Omental fat pad (tissue), 4 donors: ENCODE data around the gene BBX. TPM values are rescaled to one million over a fixed set of nuclear protein-coding genes. Genes with fewer than 3 reads are reported as not detected.

Experiments used
- ATAC-seq: fragments of 150-250 bp; one replicate; pipeline ENCODE4 v1.9.1; 2016; ENCODE audit warnings: mild to moderate bottlenecking, moderate library complexity; ENCODE audit not compliant: low FRiP score
- DNase-seq: peaks from one replicate; pipeline ENCODE4 v3.0.0-alpha.2; 2019; ENCODE audit warnings: low spot score
- total RNA-seq, 4 donors: library from RNA; depleted of rRNA; stranded (reverse); fragments of >200 nt; gene quantifications; one replicate each; pipeline ENCODE4 v1.1.0, GENCODE V29; 2016
- TF ChIP-seq, protein P1 (sequence below), 3 donors: fragments of 450-650 bp; IDR thresholded peaks; one replicate each; pipeline ENCODE4 v1.5.1; 2016 to 2017; ENCODE audit warnings: antibody characterized with exemption in 3 of 3, mild to moderate bottlenecking in 3 of 3, moderate library complexity in 2 of 3

The BBX gene
- total RNA-seq, 4 donors from 2014 or later: 32.8 to 70.5 (median 40.7) TPM

DNA sequence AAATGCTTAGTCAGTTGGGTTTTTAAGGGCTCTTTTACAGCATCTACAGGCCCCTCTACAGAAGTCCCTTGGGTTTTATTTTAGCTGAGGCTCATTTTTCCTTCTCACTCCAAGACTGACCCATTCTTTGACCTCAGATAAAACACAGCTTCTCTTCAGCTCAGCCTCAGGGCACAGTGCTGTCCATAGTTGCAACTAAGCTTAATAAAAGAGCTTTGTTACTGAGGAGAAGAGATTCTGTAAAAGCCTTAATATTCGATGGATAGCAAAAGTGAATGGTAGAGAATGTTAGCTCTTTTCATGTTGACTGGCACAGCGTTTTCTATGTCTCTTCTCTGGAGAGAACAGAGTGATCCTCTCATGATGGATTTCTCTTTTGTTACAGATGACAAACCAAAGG is 277.9 kb downstream of the BBX start:
- TF ChIP-seq, protein P1, sequence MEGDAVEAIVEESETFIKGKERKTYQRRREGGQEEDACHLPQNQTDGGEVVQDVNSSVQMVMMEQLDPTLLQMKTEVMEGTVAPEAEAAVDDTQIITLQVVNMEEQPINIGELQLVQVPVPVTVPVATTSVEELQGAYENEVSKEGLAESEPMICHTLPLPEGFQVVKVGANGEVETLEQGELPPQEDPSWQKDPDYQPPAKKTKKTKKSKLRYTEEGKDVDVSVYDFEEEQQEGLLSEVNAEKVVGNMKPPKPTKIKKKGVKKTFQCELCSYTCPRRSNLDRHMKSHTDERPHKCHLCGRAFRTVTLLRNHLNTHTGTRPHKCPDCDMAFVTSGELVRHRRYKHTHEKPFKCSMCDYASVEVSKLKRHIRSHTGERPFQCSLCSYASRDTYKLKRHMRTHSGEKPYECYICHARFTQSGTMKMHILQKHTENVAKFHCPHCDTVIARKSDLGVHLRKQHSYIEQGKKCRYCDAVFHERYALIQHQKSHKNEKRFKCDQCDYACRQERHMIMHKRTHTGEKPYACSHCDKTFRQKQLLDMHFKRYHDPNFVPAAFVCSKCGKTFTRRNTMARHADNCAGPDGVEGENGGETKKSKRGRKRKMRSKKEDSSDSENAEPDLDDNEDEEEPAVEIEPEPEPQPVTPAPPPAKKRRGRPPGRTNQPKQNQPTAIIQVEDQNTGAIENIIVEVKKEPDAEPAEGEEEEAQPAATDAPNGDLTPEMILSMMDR (IDR thresholded peaks at IDR 0.05): no peak
- DNase-seq (no peak), ATAC-seq (no peak)

GRCh38 chr3:107803170-107803569 is 280.4 kb downstream of the BBX start:
- ATAC-seq (no peak), DNase-seq (no peak)
- TF ChIP-seq, protein P1 (IDR thresholded peaks at IDR 0.05): no peak

DNA sequence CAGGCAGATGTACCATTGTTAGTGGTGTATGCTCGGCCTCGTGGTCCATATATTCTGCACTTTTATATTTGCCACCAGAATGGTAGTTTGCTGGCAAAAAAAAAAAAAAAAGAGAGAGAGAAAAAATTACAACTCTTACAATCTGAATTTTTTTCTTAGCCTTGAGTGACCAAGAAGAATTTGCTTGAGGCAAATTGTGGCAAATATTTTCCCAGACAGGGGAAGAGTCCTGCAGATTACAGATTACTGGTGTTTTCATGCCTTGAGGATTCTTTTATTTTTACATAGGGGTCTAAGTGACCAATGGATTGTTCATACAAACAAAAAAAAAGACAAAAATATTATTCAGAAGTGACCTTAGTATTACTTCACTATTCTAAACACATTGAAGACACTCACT is 283.3 kb downstream of the BBX start:
- TF ChIP-seq, protein P1 (IDR thresholded peaks at IDR 0.05): no peak
- ATAC-seq: no peak
- no peak for DNase-seq

DNA sequence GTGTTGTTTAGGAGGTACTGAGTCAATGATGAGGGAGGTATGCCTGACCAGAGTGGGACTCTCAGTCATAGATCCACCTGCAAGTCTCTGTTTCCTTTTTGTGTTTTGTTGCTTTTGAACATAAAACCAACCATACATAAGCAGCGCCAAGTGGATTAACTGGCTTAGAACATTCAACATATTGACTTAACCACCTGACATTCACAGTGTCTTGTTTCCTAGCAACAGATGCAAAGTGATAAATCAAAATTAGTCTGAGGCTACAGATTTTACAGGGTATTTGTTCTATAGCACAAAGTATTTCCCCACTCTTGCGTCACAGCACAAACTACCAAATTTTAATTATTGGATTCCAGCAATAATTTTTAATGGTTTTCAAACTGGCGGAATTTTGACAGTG is 283.8 kb downstream of the BBX start:
- ATAC-seq (no peak), DNase-seq (no peak)
- TF ChIP-seq, protein P1 (IDR thresholded peaks at IDR 0.05): no peak

DNA sequence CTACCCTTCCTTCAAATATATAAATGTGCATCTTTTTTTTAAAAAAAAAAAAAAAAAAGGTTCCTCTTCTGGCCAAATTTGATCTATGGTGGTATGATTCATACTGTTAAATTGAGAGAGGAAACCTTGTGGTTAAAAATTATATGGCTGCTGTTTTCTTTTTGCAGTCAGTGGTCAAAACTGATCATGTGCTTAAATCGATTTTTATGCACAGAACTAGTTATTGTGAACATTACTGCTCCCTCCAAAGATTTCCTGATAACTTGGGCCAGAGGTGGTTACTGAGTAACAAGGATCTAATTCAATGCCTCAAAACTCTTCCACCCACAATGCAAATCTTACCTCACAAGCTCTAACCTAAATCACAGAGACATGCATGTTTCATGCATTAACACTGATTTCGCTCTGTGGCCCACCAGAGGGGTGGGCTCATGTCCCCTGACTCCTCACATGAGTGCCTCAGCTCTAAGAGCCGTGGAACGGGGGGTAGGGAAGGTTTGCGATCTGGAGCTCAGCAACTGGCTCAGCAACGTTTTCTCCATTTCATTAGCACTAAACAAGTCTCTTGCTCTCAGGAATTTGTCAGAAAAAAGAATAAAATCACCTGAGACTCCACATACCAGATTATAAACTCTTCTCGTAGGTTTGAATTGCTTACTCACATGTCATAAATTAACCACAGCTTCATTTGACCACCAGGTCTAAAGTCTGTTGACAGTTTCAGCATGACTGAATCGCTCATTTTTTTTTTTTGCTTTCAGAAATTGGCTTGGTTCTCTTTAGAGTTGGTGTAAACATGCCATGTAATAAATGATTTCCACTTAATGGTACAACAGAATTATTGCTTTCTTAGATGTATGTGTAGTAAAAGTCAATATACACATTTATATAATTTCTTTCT is 287.7 kb downstream of the BBX start:
- ATAC-seq: no peak
- TF ChIP-seq, protein P1 (IDR thresholded peaks at IDR 0.05): no peak
- no peak for DNase-seq

DNA sequence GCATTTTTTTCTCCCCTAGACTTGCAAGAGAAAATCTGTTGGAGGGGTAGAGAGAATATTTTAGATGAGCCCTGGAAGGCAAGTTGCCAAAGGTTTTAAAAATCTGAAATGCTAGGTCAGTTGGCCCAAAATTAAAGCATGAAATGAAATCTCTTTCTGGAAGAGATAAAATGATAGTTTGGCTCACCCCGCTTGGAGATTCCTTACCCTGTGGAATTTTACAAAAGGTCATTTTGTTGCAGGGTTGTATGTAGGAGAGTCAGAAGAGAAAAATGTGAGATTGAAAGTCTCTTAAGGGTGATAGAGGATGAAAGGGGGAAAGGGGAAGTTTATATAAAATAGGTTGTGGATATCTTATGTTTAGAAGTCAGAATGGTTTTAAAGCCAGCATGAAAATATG is 290.3 kb downstream of the BBX start:
- TF ChIP-seq, protein P1 (IDR thresholded peaks at IDR 0.05): no peak
- ATAC-seq: peak; percentile 66
- no peak for DNase-seq

DNA sequence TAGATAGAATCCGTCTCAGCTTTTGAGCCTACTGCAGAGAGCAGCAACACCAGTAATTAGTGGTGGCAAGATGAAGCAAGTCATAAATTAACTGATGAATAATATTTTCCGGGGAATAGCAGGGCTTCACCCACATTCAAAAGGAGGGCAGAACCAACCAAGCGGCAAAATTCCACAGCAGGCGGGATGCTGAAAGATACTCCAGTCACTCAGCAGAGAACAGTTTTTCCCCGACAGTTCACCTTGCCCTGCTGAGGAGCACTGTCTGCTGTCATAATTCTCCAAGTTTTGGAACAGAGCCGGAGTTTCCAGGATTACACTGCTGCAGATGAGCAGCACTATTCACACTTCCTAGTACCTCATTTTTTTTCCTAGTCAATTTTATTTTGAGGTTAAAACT is 293.3 kb downstream of the BBX start:
- ATAC-seq: peak; percentile 74
- TF ChIP-seq, protein P1 (IDR thresholded peaks at IDR 0.05): no peak

More for the DNA sequence above, 293.3 kb downstream of the BBX start:
- no peak for DNase-seq
